WTC11 (cell line): Measurements from ENCODE around the gene ID3. TPM values are rescaled to one million over a fixed set of nuclear protein-coding genes. Genes with fewer than 3 reads are reported as not detected.

Experiments used
- ATAC-seq: fragments of 200-7000 bp; cut with Tn5 transposase; 2 replicates; pipeline ENCODE4 v1.10.0; 2021; ENCODE audit warnings: mild to moderate bottlenecking, moderate library complexity
- CTCF ChIA-PET: fragments of 300-600 bp; sonication (Branson Sonifier 250); formaldehyde crosslinking; loops from one replicate; lab custom pipeline; 2021; ENCODE audit warnings: antibody characterized with exemption; lab: Charles Lee
- POLR2A ChIA-PET: fragments of 350-600 bp; sonication (Branson Sonifier 250); formaldehyde crosslinking; loops from one replicate; lab custom pipeline; 2021; ENCODE audit warnings: antibody characterized with exemption; lab: Charles Lee
- DNase-seq: peaks from one replicate; pipeline ENCODE4 v3.0.0; 2021; ENCODE audit warnings: low spot score
- H3K27ac Mint-ChIP-seq: 2 replicates; pipeline ENCODE4 v1.8.0; 2021; ENCODE audit warnings: mixed read lengths
- H3K27me3 Mint-ChIP-seq: 2 replicates; pipeline ENCODE4 v1.8.0; 2021; ENCODE audit warnings: low read depth, mild to moderate bottlenecking, moderate library complexity, mixed read lengths
- H3K36me3 Mint-ChIP-seq: 2 replicates; pipeline ENCODE4 v1.8.0; 2021; ENCODE audit warnings: mixed read lengths
- H3K4me1 Mint-ChIP-seq: 2 replicates; pipeline ENCODE4 v1.8.0; 2022; ENCODE audit warnings: mixed read lengths
- H3K4me3 Mint-ChIP-seq: 2 replicates; pipeline ENCODE4 v1.8.0; 2021; ENCODE audit warnings: mild to moderate bottlenecking, moderate library complexity, mixed read lengths
- H3K9me3 Mint-ChIP-seq: 2 replicates; pipeline ENCODE4 v1.8.0; 2021; ENCODE audit warnings: mixed read lengths
- FOXP1 ChIP-seq: sonication (generic); formaldehyde crosslinking; IDR thresholded peaks from 2 replicates; pipeline ENCODE4 v1.8.0; 2022; ENCODE audit warnings: missing genetic modification reagents, mild to moderate bottlenecking, moderate library complexity, borderline replicate concordance
- JUN ChIP-seq: sonication (generic); formaldehyde crosslinking; IDR thresholded peaks from 2 replicates; pipeline ENCODE4 v1.8.0; 2023; ENCODE audit warnings: mild to moderate bottlenecking, missing genetic modification reagents
- RORB ChIP-seq: fragments of 250-450 bp; sonication (Bioruptor Pico); IDR thresholded peaks from 2 replicates; pipeline ENCODE4 v1.9.0; 2021; ENCODE audit warnings: mild to moderate bottlenecking
- SOX15 ChIP-seq: fragments of 250-450 bp; sonication (Bioruptor Pico); IDR thresholded peaks from 2 replicates; pipeline ENCODE4 v1.9.0; 2021; ENCODE audit warnings: mild to moderate bottlenecking
- SP1 ChIP-seq: sonication (generic); formaldehyde crosslinking; conservative IDR thresholded peaks from 2 replicates; pipeline ENCODE4 v1.8.1; 2022; ENCODE audit warnings: missing genetic modification reagents
- ZBTB21 ChIP-seq: sonication (generic); formaldehyde crosslinking; IDR thresholded peaks from 2 replicates; pipeline ENCODE4 v1.8.1; 2023; ENCODE audit warnings: mild to moderate bottlenecking, missing genetic modification reagents, borderline replicate concordance
- ZNF232 ChIP-seq: sonication (generic); formaldehyde crosslinking; IDR thresholded peaks from 2 replicates; pipeline ENCODE4 v1.8.0; 2022; ENCODE audit warnings: mild to moderate bottlenecking, missing genetic modification reagents
- total RNA-seq: library from RNA; stranded (reverse); gene quantifications from 3 replicates; pipeline ENCODE4 v1.2.3, GENCODE V29; 2021
- TF ChIP-seq, protein P1 (sequence below): sonication (generic); formaldehyde crosslinking; IDR thresholded peaks from 2 replicates; pipeline ENCODE4 v1.8.0; 2023; ENCODE audit warnings: mild to moderate bottlenecking, missing genetic modification reagents
- TF ChIP-seq, protein P2 (sequence below): fragments of 250-450 bp; sonication (Bioruptor Pico); IDR thresholded peaks from 2 replicates; pipeline ENCODE4 v1.9.0; 2021; ENCODE audit warnings: mild to moderate bottlenecking
- TF ChIP-seq, protein P3 (sequence below): sonication (generic); formaldehyde crosslinking; conservative IDR thresholded peaks from 2 replicates; pipeline ENCODE4 v1.8.1; 2023; ENCODE audit warnings: mild to moderate bottlenecking, low read depth, missing genetic modification reagents, moderate library complexity
- TF ChIP-seq, protein P4 (sequence below): sonication (generic); formaldehyde crosslinking; IDR thresholded peaks from 2 replicates; pipeline ENCODE4 v1.8.0; 2022; ENCODE audit warnings: mild to moderate bottlenecking, missing genetic modification reagents
- TF ChIP-seq, protein P5 (sequence below): fragments of 250-450 bp; sonication (Bioruptor Pico); IDR thresholded peaks from 2 replicates; pipeline ENCODE4 v1.8.0; 2021; ENCODE audit warnings: mild to moderate bottlenecking
- TF ChIP-seq, protein P6 (sequence below): fragments of 250-450 bp; sonication (Bioruptor Pico); conservative IDR thresholded peaks from 2 replicates; pipeline ENCODE4 v1.9.0; 2021; ENCODE audit warnings: mild to moderate bottlenecking

Gene ID3
- total RNA-seq, 1 experiment from 2014 or later: 168 TPM

DNA sequence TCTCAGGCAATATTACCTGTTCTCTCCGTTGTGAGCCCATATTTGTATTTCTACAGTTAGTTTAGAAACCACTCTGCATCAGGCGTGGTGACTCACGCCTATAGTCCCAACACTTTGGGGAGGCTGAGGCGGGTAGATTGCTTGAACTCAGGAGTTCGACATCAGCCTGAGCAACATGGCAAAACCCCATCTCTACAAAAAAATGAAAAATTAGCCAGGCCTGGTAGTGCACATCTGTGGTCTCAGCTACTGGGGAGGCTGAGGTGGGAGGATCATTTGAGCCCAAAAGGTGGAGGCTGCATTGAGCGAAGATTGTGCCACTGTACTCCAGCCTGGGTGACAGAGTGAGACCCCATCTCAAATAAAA lies 19.7 kb upstream of the ID3 start (continued):
- TF ChIP-seq, protein P1, sequence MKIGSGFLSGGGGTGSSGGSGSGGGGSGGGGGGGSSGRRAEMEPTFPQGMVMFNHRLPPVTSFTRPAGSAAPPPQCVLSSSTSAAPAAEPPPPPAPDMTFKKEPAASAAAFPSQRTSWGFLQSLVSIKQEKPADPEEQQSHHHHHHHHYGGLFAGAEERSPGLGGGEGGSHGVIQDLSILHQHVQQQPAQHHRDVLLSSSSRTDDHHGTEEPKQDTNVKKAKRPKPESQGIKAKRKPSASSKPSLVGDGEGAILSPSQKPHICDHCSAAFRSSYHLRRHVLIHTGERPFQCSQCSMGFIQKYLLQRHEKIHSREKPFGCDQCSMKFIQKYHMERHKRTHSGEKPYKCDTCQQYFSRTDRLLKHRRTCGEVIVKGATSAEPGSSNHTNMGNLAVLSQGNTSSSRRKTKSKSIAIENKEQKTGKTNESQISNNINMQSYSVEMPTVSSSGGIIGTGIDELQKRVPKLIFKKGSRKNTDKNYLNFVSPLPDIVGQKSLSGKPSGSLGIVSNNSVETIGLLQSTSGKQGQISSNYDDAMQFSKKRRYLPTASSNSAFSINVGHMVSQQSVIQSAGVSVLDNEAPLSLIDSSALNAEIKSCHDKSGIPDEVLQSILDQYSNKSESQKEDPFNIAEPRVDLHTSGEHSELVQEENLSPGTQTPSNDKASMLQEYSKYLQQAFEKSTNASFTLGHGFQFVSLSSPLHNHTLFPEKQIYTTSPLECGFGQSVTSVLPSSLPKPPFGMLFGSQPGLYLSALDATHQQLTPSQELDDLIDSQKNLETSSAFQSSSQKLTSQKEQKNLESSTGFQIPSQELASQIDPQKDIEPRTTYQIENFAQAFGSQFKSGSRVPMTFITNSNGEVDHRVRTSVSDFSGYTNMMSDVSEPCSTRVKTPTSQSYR (CRISPR knock-in tag): no peak

DNA sequence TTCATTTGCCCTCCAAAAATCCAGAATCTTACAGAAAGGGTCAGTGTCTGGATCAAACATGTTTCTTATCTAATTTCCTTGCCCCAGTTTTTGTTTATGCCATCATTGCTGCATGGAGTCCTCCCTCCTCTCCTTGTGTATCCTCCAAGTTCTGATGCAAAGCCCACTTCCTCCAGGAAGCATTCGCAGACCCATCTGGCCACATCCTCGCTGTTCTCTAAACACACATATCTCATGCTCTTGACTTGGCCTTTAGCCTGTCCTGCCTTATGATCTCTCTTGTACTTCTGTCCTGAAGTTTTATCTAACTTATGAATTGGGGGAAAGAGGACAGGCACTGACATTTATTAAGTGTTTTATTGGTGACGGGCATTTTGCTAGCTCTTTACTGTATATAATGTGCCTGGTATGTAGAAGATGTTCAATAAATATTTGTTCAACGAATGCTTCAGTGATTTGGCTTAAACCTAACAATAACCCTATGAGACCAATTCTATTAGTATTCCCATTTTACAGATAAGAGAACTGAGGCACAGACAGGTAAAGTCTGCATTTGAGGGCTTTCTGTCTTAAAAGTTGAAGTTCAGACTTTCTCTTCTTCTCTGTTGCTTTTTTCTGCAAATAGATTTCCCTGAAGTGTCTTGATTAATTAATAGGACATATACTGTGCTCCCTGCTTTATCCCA lies 19.2 kb upstream of the ID3 start:
- POLR2A ChIA-PET: no interaction called here
- Mint-ChIP-seq H3K9me3 (peaks cover 7% of the 10 kb centered on the region), H3K4me3 (no peak overlapping the region), H3K4me1 (peaks cover 29% of the 10 kb centered on the region), H3K36me3 (peaks cover 7% of the 10 kb centered on the region), H3K27ac (no peak overlapping the region), H3K27me3 (no peaks in the 10 kb centered on the region)
- CTCF ChIA-PET: interaction anchor here (1.4 to 4.4 kb wide), 3 partner anchors 12 to 59 kb away, joined by 5 to 25 read pairs (median 13); no protein-coding TSS in a partner anchor
- ATAC-seq: no peak
- TF ChIP-seq, protein P2, sequence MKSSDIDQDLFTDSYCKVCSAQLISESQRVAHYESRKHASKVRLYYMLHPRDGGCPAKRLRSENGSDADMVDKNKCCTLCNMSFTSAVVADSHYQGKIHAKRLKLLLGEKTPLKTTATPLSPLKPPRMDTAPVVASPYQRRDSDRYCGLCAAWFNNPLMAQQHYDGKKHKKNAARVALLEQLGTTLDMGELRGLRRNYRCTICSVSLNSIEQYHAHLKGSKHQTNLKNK (CRISPR knock-in tag): no peak
- no peak for TF ChIP-seq JUN (CRISPR knock-in tag)
- TF ChIP-seq, protein P1 (CRISPR knock-in tag): no peak
- TF ChIP-seq, protein P3, sequence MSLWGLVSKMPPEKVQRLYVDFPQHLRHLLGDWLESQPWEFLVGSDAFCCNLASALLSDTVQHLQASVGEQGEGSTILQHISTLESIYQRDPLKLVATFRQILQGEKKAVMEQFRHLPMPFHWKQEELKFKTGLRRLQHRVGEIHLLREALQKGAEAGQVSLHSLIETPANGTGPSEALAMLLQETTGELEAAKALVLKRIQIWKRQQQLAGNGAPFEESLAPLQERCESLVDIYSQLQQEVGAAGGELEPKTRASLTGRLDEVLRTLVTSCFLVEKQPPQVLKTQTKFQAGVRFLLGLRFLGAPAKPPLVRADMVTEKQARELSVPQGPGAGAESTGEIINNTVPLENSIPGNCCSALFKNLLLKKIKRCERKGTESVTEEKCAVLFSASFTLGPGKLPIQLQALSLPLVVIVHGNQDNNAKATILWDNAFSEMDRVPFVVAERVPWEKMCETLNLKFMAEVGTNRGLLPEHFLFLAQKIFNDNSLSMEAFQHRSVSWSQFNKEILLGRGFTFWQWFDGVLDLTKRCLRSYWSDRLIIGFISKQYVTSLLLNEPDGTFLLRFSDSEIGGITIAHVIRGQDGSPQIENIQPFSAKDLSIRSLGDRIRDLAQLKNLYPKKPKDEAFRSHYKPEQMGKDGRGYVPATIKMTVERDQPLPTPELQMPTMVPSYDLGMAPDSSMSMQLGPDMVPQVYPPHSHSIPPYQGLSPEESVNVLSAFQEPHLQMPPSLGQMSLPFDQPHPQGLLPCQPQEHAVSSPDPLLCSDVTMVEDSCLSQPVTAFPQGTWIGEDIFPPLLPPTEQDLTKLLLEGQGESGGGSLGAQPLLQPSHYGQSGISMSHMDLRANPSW (CRISPR knock-in tag): no peak
- TF ChIP-seq ZBTB21 (CRISPR knock-in tag): no peak
- no peak for TF ChIP-seq RORB (CRISPR knock-in tag)
- no peak for DNase-seq

DNA sequence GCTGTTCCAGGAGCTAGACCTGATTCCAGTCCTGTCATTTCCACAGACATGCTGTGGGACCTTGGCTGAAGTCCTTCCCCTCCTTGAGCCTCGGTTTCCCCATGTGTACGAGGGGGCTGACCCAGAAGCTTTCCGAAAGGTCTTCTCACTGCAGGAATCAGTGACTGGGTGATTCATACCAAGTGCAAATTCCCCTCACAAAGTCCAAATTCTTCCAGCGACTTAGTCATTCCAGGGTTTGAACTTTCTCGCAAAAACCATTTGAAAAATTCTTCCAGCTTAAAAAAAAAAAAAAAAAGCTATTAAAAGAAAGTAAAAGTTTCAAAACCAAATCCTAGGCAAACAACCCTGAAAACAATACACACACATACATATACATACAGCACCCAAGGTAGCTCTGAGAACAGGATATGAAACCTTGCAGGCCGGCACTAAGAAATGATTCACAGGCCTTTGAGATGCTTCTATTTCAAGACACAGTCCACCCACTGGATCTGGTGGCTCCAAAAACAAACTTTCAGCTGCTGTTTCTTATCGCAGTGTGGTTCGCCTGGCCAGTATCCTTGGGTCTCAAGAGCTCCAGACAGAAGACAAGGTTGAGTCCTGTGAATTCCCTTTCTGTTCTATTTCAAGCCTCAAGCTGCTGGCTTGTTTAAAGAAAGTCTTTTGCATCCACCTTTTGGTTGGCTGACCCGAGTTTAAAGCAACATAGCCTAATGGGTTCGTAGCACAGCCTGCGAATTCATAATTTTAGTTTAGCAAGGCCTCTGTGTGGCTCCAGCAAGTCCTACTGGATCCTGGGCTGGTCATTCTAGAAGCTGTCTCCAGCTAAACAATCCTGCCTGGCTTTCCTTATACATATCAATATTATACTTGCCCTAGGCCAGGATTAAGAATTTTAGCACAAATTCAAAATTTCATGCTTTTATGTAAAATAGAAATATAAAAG lies 18.0 kb upstream of the ID3 start:
- H3K9me3 Mint-ChIP-seq: peaks cover 7% of the 10 kb centered on the region
- TF ChIP-seq SP1 (CRISPR knock-in tag) (no peak), ZNF232 (no peak), SOX15 (CRISPR knock-in tag) (no peak), FOXP1 (CRISPR knock-in tag) (no peak)
- TF ChIP-seq, protein P4, sequence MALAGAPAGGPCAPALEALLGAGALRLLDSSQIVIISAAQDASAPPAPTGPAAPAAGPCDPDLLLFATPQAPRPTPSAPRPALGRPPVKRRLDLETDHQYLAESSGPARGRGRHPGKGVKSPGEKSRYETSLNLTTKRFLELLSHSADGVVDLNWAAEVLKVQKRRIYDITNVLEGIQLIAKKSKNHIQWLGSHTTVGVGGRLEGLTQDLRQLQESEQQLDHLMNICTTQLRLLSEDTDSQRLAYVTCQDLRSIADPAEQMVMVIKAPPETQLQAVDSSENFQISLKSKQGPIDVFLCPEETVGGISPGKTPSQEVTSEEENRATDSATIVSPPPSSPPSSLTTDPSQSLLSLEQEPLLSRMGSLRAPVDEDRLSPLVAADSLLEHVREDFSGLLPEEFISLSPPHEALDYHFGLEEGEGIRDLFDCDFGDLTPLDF: no peak
- TF ChIP-seq, protein P5, sequence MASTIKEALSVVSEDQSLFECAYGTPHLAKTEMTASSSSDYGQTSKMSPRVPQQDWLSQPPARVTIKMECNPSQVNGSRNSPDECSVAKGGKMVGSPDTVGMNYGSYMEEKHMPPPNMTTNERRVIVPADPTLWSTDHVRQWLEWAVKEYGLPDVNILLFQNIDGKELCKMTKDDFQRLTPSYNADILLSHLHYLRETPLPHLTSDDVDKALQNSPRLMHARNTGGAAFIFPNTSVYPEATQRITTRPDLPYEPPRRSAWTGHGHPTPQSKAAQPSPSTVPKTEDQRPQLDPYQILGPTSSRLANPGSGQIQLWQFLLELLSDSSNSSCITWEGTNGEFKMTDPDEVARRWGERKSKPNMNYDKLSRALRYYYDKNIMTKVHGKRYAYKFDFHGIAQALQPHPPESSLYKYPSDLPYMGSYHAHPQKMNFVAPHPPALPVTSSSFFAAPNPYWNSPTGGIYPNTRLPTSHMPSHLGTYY (CRISPR knock-in tag): no peak
- TF ChIP-seq, protein P6, sequence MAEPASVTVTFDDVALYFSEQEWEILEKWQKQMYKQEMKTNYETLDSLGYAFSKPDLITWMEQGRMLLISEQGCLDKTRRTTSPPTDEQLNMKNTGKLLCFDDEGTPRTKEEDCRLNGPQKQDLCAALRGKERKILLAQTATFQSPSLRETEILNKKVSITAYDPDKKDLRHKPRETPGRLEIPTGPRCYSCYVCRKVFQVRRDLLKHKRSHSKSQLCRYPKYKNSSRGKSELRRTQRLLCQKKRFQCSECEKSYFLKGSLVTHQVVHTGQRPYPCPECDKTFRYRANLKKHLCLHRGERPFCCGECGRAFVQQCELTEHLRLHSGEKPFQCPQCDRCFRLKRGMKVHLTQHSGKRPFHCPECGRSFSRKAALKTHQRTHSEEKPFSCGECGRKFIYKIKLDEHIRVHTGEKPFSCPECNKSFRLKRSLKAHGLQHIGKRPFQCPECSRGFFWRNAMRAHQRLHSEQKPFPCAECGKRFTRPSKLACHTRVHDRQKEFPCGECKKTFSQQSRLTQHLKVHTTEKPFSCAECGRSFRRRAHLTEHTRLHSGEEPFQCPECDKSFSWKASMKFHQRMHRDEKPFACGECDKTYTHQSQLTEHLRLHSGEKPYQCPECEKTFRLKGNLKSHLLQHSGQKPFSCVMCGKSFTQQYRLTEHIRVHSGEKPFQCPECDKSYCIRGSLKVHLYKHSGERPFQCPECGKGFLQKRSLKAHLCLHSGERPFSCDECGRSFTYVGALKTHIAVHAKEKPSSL (CRISPR knock-in tag): no peak
- peaks cover 34% of the 10 kb centered on the region for H3K4me1 Mint-ChIP-seq
- ChIA-PET POLR2A (interaction anchor here (0.5 to 1.2 kb wide), 7 partner anchors 9 to 1680 kb away, joined by 3 to 5 read pairs (median 4); partner anchors contain the start of gene HNRNPR), CTCF (interaction anchor here (0.7 to 4.4 kb wide), 6 partner anchors 11 to 60 kb away, joined by 3 to 25 read pairs (median 9); no protein-coding TSS in a partner anchor)
- no peaks in the 10 kb centered on the region for H3K27me3 Mint-ChIP-seq
- H3K27ac Mint-ChIP-seq: no peak overlapping the region
- ATAC-seq: no peak
- peaks cover 7% of the 10 kb centered on the region for H3K36me3 Mint-ChIP-seq
- no peak overlapping the region for H3K4me3 Mint-ChIP-seq
- DNase-seq: no peak
